KBM-7 (cell line): ENCODE measurements around the gene ZP1.
"Not testable (repeated sequence)": the region's sequence is repeated elsewhere in the genome, so short reads cannot be mapped to it uniquely, and the experiment has no call there.

ENCODE experiments used
- DNase-seq: peaks from one replicate; pipeline ENCODE4 v3.0.0-alpha.2; 2015
- in situ Hi-C: fragments of 300-500 bp; cut with MboI; formaldehyde crosslinking; loops from 2 replicates; pipeline ENCODE4 v1.14.3; 2020; ENCODE audit warnings: low sequenced_read_pairs, low pct_unique_long_range_greater_than_20kb, mixed read lengths

Gene ZP1

DNA sequence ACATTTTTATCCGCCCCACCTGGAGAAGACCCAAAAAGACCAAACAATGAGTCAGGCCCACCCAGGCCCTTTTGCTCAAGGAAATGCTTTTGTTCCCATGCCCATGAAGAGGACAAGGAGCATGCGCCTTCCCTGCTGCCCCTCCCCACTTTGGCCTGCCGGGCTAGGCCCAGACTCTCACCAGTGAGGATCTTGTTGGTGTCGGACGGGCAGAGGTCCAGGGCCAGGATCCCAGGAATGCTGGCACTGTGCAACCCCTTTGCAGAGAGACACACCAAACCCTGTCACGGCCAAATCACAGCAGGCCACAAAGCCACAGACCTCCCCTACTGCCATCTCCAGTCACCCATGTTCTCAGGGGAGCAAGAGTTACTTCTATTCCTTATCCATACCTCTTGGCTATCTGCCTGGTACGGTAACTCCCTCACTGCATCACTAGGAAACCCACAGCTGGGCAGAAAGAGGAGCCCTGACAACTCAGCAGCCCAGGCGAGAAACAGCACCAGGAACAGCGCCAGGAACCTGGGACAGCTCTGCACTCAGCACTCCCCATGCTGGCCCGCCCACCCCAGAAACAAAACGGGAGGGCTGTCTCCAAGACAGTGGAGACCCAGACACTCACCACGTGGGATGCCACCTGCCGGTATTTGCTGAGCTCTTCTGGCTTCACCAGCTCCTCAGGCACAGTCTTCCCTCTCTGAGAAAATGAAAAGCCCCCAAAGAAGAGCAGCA is 33.5 kb downstream of the ZP1 start:
- DNase-seq: no peak
- in situ Hi-C loops: no loop called here

- in situ Hi-C loops: no loop called here
- no peak for DNase-seq
Observed at GRCh38 chr11:60902625-60903024, 35.3 kb downstream of the ZP1 start.

DNA sequence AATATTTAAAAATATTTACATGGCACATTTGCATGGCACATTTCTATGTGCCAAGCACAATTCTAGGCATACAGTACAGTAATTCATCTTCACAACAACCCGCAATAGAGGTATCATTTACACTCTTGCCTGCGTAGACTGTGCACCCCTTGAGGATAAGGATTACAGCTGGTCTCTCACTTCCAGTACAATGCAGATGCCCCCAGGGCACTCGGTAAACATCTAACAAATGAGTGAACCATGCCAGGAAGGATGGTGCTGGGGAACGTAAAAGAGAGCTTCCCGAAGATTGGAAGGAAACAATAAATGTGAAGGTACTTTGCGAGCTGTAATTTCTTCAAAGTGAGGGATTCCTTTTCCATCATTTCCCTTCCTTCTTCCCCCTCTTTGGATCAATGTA is 37.7 kb downstream of the ZP1 start:
- no peak for DNase-seq
- in situ Hi-C loops: no loop called here

- DNase-seq: peak; percentile 25
- in situ Hi-C loops: no loop called here
Observed at GRCh38 chr11:60905551-60906113, 38.3 kb downstream of the ZP1 start.

- in situ Hi-C loops: no loop called here
- DNase-seq: peak; percentile 99
Observed at GRCh38 chr11:60906132-60906972, 39.0 kb downstream of the ZP1 start, which contains the start of gene PRPF19. Gene PRPF19 (minus strand): TSS chr11:60906585. CDS start chr11:60906382, 203 bp downstream.

DNA sequence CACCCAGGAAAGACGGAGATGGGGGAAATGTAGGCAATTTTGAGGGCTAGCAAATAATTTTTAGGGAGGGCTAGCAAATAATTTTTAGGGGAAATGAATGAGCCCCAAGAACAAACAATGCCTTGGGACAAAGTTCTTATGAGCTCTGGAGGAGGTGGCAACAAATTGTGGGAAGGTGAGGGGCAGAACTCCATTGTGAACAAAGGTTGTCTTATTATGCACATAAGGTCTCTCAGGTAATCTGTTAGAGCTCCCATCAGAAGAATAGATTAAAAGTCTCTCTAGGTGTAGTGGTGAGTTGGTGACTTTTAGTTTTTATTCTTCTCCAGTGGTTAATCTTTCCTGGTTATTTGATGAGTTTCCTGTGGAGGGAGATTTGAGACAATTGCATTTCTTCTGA is 41.5 kb downstream of the ZP1 start:
- in situ Hi-C loops: no loop called here
- DNase-seq: no peak

GRCh38 chr11:60909680-60910280 is 42.4 kb downstream of the ZP1 start:
- in situ Hi-C loops, DNase-seq: not testable (repeated sequence)

DNA sequence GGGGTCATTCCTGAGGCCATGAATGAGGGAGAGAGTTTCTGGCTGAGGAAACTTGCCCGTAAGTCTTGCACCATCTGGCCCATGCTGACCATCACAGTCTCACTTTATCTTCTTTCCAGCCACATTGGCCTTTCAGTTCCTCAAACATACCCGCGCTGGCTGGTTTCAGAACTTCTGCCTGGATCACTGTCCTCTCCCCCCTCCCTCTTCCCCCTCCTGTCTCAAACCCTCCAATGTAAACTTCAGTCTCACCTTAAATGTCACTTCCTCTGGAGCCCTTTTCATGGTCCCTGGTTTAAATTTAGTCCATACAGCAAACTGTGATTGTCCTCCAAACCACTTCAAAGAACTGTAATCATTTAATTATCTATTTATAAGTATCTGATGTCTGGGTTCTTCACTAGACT is 42.9 kb downstream of the ZP1 start:
- in situ Hi-C loops: no loop called here
- peak; percentile 46 for DNase-seq

DNA sequence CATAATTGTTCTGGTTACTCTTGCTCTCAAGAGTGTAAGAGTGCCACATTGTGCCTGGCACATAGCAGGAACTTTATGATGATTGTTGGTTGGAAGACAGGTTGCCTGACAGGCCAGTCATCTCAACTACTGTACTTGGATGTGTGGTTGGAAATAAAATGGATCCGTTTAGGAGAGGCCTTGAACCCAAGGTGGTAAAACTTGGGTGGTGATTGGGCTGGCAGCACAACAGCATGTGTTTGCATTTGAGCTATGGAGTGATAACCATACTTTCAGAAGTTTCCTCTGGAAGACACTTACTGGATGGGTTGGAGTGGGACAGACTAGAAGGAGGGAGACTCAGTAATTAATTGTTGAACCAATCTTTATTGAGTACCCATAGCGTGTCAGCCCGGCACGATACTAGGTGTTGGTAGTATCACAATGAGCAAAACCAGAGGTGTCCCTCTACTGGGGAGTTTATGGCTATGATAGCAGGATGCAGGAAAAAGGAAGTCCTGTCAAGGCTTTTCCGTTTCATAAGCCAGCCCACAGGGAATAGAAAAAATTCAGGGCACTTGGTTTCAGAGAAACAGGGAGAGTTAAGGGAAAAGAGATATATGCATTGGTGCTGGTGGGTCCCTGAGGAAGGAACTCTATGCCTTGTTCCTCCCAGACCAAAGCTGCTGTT is 43.5 kb downstream of the ZP1 start:
- in situ Hi-C loops: no loop called here

GRCh38 chr11:60912223-60912850 is 45.0 kb downstream of the ZP1 start:
- in situ Hi-C loops: no loop called here
- DNase-seq: no peak

More for the DNA sequence above, 43.5 kb downstream of the ZP1 start:
- peak; percentile 68 for DNase-seq

DNA sequence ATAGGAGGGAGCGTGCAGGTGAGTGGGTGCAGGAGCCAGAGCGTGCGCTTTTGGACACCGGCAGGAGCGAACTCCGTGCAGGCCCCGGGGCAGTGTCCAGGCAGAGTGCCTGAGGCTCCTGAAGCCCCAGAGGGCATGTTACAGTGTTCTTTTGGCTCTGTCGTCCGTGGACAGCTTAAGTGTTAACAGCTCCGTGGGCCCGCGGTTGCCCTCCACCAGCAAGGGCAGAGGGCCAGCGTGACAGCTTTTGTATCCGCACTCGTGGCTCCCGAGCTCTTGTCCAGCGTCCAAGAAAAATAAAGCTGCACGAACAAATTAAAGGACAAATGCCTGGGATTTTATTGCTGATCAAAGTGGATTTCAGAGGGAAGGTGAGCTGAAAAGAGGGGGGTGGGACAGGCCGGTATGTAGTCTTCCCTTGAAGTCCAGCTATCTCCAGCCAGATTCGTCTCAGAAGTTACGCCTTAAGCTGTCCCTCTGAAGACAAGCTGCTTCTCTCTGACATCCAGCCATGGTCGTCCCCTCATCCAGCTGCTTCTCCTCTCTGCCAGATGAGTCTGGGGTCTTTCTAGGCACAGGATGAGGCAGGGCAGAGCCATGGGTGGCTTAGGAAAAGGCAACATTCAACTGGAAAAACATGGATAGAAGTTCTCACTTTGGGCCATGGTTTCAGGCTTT is 45.6 kb downstream of the ZP1 start:
- in situ Hi-C loops: no loop called here
- no peak for DNase-seq

- in situ Hi-C loops: no loop called here
Observed at GRCh38 chr11:60913793-60914632, 46.7 kb downstream of the ZP1 start, which contains the start of gene TMEM109. Gene TMEM109 (plus strand): TSS chr11:60914158. CDS start chr11:60919694, 5,536 bp downstream.

DNA sequence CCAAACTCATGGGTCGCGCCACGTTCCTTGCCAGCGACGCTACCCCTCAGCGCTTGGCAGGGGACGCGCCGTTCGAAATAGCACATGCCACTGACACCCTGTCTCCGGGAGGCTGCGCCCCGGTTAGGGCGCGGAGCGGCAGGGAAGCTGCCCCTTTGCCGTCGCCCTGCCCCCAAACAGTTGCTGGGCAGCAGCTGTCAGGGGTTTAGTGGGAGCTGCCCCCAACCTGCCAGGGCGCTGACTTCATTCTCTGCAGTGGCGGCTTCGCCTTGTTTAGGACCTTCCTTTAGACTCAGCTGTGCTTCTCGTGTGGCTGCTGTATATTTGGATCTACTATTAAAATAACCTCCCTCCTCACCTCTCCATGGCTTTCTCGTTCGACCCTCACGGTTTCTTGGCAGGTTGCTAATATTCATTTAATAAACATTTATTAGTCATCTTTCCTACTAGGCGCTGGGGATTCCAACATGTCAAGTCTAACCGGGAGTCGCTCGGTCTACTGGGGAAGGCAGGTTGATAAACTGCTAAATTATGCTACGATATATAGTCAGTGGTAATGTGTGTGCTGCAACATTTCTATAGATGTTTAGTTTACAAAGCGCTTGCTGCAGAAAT is 47.4 kb downstream of the ZP1 start:
- DNase-seq: peak; percentile 34
- in situ Hi-C loops: no loop called here

More at GRCh38 chr11:60913793-60914632, 46.7 kb downstream of the ZP1 start, which contains the start of gene TMEM109:
- peak; percentile 91 for DNase-seq

- in situ Hi-C loops: no loop called here
- peak; percentile 81 for DNase-seq
Observed at GRCh38 chr11:60915248-60915914, 48.0 kb downstream of the ZP1 start.

GRCh38 chr11:60916669-60917206 is 49.4 kb downstream of the ZP1 start:
- in situ Hi-C loops: no loop called here
- no peak for DNase-seq

GRCh38 chr11:60917267-60917666 is 49.9 kb downstream of the ZP1 start:
- in situ Hi-C loops: no loop called here
- no peak for DNase-seq
